Measurements from ENCODE around the gene PEA15.

GRCh38 chr1:160227034-160227433, 21.9 kb downstream of the PEA15 start:
- TF ChIP-seq, protein P1, sequence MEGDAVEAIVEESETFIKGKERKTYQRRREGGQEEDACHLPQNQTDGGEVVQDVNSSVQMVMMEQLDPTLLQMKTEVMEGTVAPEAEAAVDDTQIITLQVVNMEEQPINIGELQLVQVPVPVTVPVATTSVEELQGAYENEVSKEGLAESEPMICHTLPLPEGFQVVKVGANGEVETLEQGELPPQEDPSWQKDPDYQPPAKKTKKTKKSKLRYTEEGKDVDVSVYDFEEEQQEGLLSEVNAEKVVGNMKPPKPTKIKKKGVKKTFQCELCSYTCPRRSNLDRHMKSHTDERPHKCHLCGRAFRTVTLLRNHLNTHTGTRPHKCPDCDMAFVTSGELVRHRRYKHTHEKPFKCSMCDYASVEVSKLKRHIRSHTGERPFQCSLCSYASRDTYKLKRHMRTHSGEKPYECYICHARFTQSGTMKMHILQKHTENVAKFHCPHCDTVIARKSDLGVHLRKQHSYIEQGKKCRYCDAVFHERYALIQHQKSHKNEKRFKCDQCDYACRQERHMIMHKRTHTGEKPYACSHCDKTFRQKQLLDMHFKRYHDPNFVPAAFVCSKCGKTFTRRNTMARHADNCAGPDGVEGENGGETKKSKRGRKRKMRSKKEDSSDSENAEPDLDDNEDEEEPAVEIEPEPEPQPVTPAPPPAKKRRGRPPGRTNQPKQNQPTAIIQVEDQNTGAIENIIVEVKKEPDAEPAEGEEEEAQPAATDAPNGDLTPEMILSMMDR (IDR thresholded peaks at IDR 0.05) = no peak
- TF ChIP-seq POLR2A (IDR thresholded peaks at IDR 0.05) = no peak
- TF ChIP-seq POLR2AphosphoS5 (IDR thresholded peaks at IDR 0.05) = no peak

All from breast epithelium (tissue), 3 donors.